Measurements from ENCODE around the gene CKS2.

GRCh38 chr9:89362647-89363310 is 51.8 kb downstream of the CKS2 start:
- TF ChIP-seq SP1 (IDR thresholded peaks at IDR 0.05) (no peak), FOXA1 (IDR thresholded peaks at IDR 0.05) (no peak), ELF4 (IDR thresholded peaks at IDR 0.05) (no peak), ARNT (IDR thresholded peaks at IDR 0.05) (no peak), FOXM1 (IDR thresholded peaks at IDR 0.05; ENCODE audit: borderline replicate concordance) (no peak), PKNOX1 (IDR thresholded peaks at IDR 0.05) (no peak), BHLHE40 (IDR thresholded peaks at IDR 0.05; ENCODE audit: borderline replicate concordance) (no peak), HDGF (IDR thresholded peaks at IDR 0.05; ENCODE audit: borderline replicate concordance) (no peak), TARDBP (IDR thresholded peaks at IDR 0.05) (no peak), ZNF384 (IDR thresholded peaks at IDR 0.05) (no peak), SUZ12 (IDR thresholded peaks at IDR 0.05) (no peak), NFRKB (IDR thresholded peaks at IDR 0.05) (no peak), FOXK2 (IDR thresholded peaks at IDR 0.05) (no peak)

All from HEK293T (cell line).